WTC11 (cell line): ENCODE data around the gene UPK3A.

Experiments
- CREB1 ChIP-seq: sonication (generic); formaldehyde crosslinking; IDR thresholded peaks from 2 replicates; pipeline ENCODE4 v1.8.0; 2023; ENCODE audit warnings: mild to moderate bottlenecking, missing genetic modification reagents
- CREM ChIP-seq: sonication (generic); formaldehyde crosslinking; IDR thresholded peaks from 2 replicates; pipeline ENCODE4 v1.8.1; 2022; ENCODE audit warnings: mild to moderate bottlenecking, missing genetic modification reagents, moderate library complexity
- EMX1 ChIP-seq: fragments of 250-450 bp; sonication (Bioruptor Pico); IDR thresholded peaks from 2 replicates; pipeline ENCODE4 v1.8.0; 2021; ENCODE audit warnings: mild to moderate bottlenecking
- ESRRA ChIP-seq: sonication (generic); formaldehyde crosslinking; IDR thresholded peaks from 2 replicates; pipeline ENCODE4 v1.8.1; 2022; ENCODE audit warnings: mild to moderate bottlenecking, missing genetic modification reagents, borderline replicate concordance
- JUN ChIP-seq: sonication (generic); formaldehyde crosslinking; IDR thresholded peaks from 2 replicates; pipeline ENCODE4 v1.8.0; 2023; ENCODE audit warnings: mild to moderate bottlenecking, missing genetic modification reagents
- MXD4 ChIP-seq: fragments of 250-450 bp; sonication (Bioruptor Pico); IDR thresholded peaks from 2 replicates; pipeline ENCODE4 v1.8.0; 2021; ENCODE audit warnings: mild to moderate bottlenecking, moderate library complexity, borderline replicate concordance
- NFE2L1 ChIP-seq: sonication (generic); formaldehyde crosslinking; IDR thresholded peaks from 2 replicates; pipeline ENCODE4 v1.8.1; 2023; ENCODE audit warnings: missing genetic modification reagents
- TEAD4 ChIP-seq: sonication (generic); formaldehyde crosslinking; IDR thresholded peaks from 2 replicates; pipeline ENCODE4 v1.8.0; 2022; ENCODE audit warnings: mild to moderate bottlenecking, missing genetic modification reagents
- TP53 ChIP-seq: sonication (generic); formaldehyde crosslinking; IDR thresholded peaks from 2 replicates; pipeline ENCODE4 v1.8.1; 2023; ENCODE audit warnings: mild to moderate bottlenecking, missing genetic modification reagents
- ZNF416 ChIP-seq: fragments of 250-450 bp; sonication (Bioruptor Pico); IDR thresholded peaks from 2 replicates; pipeline ENCODE4 v1.9.0; 2021; ENCODE audit warnings: mild to moderate bottlenecking, inconsistent platforms
- TF ChIP-seq, protein P1 (sequence below): sonication (generic); formaldehyde crosslinking; IDR thresholded peaks from 2 replicates; pipeline ENCODE4 v1.8.0; 2022; ENCODE audit warnings: mild to moderate bottlenecking, missing genetic modification reagents
- TF ChIP-seq, protein P2 (sequence below): fragments of 200-600 bp; IDR thresholded peaks from 2 replicates; pipeline ENCODE4 v1.8.0; 2022; ENCODE audit warnings: antibody characterized with exemption
- TF ChIP-seq, protein P3 (sequence below): sonication (generic); formaldehyde crosslinking; IDR thresholded peaks from 2 replicates; pipeline ENCODE4 v1.8.1; 2023; ENCODE audit warnings: mild to moderate bottlenecking, missing genetic modification reagents, moderate library complexity

DNA sequence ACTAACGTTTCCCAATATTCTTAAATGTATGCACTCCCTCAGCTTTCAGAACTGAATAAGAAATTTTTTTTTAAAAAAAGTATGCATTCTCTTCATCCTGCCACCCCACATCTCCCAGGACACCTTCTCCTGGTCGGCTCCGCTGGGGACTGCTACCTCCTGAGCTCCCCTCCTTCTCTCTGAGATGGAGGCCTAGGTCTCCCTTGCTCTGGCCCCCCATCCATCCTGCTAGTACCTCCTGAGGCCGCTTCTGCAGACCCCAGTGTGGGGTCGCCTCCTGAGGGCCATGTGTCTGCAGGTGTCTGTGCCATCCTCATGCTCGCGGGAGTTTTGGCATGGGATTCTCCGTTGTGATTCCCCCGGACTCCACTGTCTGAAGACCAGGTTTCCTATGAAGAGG is 52.8 kb downstream of the UPK3A start:
- TF ChIP-seq, protein P1, sequence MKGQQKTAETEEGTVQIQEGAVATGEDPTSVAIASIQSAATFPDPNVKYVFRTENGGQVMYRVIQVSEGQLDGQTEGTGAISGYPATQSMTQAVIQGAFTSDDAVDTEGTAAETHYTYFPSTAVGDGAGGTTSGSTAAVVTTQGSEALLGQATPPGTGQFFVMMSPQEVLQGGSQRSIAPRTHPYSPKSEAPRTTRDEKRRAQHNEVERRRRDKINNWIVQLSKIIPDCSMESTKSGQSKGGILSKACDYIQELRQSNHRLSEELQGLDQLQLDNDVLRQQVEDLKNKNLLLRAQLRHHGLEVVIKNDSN (CRISPR knock-in tag): no peak
- TF ChIP-seq, protein P2, sequence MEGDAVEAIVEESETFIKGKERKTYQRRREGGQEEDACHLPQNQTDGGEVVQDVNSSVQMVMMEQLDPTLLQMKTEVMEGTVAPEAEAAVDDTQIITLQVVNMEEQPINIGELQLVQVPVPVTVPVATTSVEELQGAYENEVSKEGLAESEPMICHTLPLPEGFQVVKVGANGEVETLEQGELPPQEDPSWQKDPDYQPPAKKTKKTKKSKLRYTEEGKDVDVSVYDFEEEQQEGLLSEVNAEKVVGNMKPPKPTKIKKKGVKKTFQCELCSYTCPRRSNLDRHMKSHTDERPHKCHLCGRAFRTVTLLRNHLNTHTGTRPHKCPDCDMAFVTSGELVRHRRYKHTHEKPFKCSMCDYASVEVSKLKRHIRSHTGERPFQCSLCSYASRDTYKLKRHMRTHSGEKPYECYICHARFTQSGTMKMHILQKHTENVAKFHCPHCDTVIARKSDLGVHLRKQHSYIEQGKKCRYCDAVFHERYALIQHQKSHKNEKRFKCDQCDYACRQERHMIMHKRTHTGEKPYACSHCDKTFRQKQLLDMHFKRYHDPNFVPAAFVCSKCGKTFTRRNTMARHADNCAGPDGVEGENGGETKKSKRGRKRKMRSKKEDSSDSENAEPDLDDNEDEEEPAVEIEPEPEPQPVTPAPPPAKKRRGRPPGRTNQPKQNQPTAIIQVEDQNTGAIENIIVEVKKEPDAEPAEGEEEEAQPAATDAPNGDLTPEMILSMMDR: no peak
- TF ChIP-seq MXD4 (CRISPR knock-in tag) (no peak), CREB1 (CRISPR knock-in tag) (no peak), NFE2L1 (CRISPR knock-in tag) (no peak), CREM (CRISPR knock-in tag) (no peak), ESRRA (no peak), TP53 (CRISPR knock-in tag) (no peak), JUN (CRISPR knock-in tag) (no peak), EMX1 (CRISPR knock-in tag) (no peak), ZNF416 (CRISPR knock-in tag) (no peak), TEAD4 (CRISPR knock-in tag) (no peak)
- TF ChIP-seq, protein P3, sequence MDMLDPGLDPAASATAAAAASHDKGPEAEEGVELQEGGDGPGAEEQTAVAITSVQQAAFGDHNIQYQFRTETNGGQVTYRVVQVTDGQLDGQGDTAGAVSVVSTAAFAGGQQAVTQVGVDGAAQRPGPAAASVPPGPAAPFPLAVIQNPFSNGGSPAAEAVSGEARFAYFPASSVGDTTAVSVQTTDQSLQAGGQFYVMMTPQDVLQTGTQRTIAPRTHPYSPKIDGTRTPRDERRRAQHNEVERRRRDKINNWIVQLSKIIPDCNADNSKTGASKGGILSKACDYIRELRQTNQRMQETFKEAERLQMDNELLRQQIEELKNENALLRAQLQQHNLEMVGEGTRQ (CRISPR knock-in tag): no peak
